CD4-positive, alpha-beta T cell (primary cell): Measurements from ENCODE around the gene PRKCA. TPM values are rescaled to one million over a fixed set of nuclear protein-coding genes. Genes with fewer than 3 reads are reported as not detected.

Source experiments
- ATAC-seq: fragments of 200-7000 bp; cut with Tn5 transposase; one replicate; pipeline ENCODE4 v1.10.0; 2022; ENCODE audit warnings: mild to moderate bottlenecking; ENCODE audit not compliant: poor library complexity
- CTCF ChIA-PET: fragments of 350-600 bp; sonication (Branson Sonifier 250); formaldehyde crosslinking; loops from one replicate; lab custom pipeline; 2021; ENCODE audit warnings: antibody characterized with exemption, inconsistent platforms; lab: Charles Lee
- POLR2A ChIA-PET: fragments of 350-600 bp; sonication (Branson Sonifier 250); formaldehyde crosslinking; loops from one replicate; lab custom pipeline; 2021; ENCODE audit warnings: antibody characterized with exemption, inconsistent platforms; lab: Charles Lee
- DNase-seq, 14 experiments: peaks; one replicate each; pipeline ENCODE4 v3.0.0-alpha.2; 2013 to 2020; ENCODE audit warnings: mixed read lengths in 2 of 14
- H3K27ac ChIP-seq, 2 donors: one replicate each; pipeline versions ENCODE4 v1.5.1 to v1.7.0; 2013; ENCODE audit warnings: low read length in 2 of 2, low read depth in 1 of 2, mild to moderate bottlenecking in 1 of 2
- H3K27me3 ChIP-seq, 2 experiments: 1 replicate in 1 of 2; 2 replicates in 1 of 2; pipeline versions ENCODE4 v1.6.1 to v1.7.0; 2013; ENCODE audit warnings: low read length in 2 of 2, control low read depth in 1 of 2, mild to moderate bottlenecking in 1 of 2, moderate library complexity in 1 of 2; ENCODE audit not compliant: insufficient read depth in 2 of 2, control insufficient read depth in 1 of 2
- H3K36me3 ChIP-seq: one replicate; pipeline ENCODE4 v1.6.1; 2013; ENCODE audit warnings: low read length, control low read depth; ENCODE audit not compliant: insufficient read depth
- H3K4me1 ChIP-seq: one replicate; pipeline ENCODE4 v1.6.1; 2013; ENCODE audit warnings: low read length, control low read depth; ENCODE audit not compliant: insufficient read depth
- H3K4me3 ChIP-seq: one replicate; pipeline ENCODE4 v1.5.1; 2013; ENCODE audit warnings: mild to moderate bottlenecking, low read length, moderate library complexity
- H3K9me3 ChIP-seq, 2 experiments: 1 replicate in 1 of 2; 2 replicates in 1 of 2; pipeline versions ENCODE4 v1.6.1 to v1.7.0; 2013; ENCODE audit warnings: low read length in 2 of 2, mild to moderate bottlenecking in 2 of 2, control low read depth in 1 of 2, moderate library complexity in 1 of 2; ENCODE audit not compliant: control insufficient read depth in 1 of 2, insufficient read depth in 1 of 2
- H3K27ac Mint-ChIP-seq: one replicate; pipeline ENCODE4 v1.8.0; 2020; ENCODE audit warnings: mixed read lengths
- H3K27me3 Mint-ChIP-seq: one replicate; pipeline ENCODE4 v1.8.0; 2021; ENCODE audit warnings: mixed read lengths
- H3K36me3 Mint-ChIP-seq: one replicate; pipeline ENCODE4 v1.8.0; 2021; ENCODE audit warnings: low read depth, mixed read lengths
- H3K4me1 Mint-ChIP-seq: one replicate; pipeline ENCODE4 v1.8.0; 2021; ENCODE audit warnings: low read depth, mixed read lengths
- H3K4me3 Mint-ChIP-seq: one replicate; pipeline ENCODE4 v1.8.0; 2020; ENCODE audit warnings: mild to moderate bottlenecking, mixed read lengths
- H3K9me3 Mint-ChIP-seq: one replicate; pipeline ENCODE4 v1.8.0; 2020; ENCODE audit warnings: mixed read lengths
- CTCF ChIP-seq: fragments of 200-600 bp; IDR thresholded peaks from one replicate; pipeline ENCODE4 v1.8.0; 2022; ENCODE audit warnings: antibody characterized with exemption, mild to moderate bottlenecking
- intact Hi-C, 2 experiments: fragments of 100-400 bp; cut with DNase I in 1 of 2; cut with micrococcal nuclease in 1 of 2; formaldehyde crosslinking; loops; one replicate each; pipeline versions ENCODE4 v1.15.1 to v1.9.0; 2023 to 2025; cut with DNase I, micrococcal nuclease
- total RNA-seq, 174 experiments: library from RNA in 2 of 174; stranded (reverse) in 2 of 174; gene quantifications; one replicate each; pipeline ENCODE4 v1.2.3 and lab custom pipeline; 2021 to 2026

PRKCA gene
- total RNA-seq, 2 experiments from 2014 or later, result 84.8 to 88.6 TPM

- no peak overlapping the region for H3K4me3 Mint-ChIP-seq
- peaks cover 55% of the 10 kb centered on the region for H3K36me3 ChIP-seq
- no peaks in the 10 kb centered on the region for H3K9me3 Mint-ChIP-seq
- peaks cover 6% of the 10 kb centered on the region for H3K4me1 Mint-ChIP-seq
- ChIA-PET POLR2A (no interaction called here), CTCF (no interaction called here)
- H3K36me3 Mint-ChIP-seq, result peaks cover 85% of the 10 kb centered on the region
- ATAC-seq (no peak), DNase-seq (no peak)
- H3K27ac ChIP-seq, result no peak overlapping the region
- H3K27ac Mint-ChIP-seq, result no peak overlapping the region
- TF ChIP-seq CTCF, result no peak
- no peak overlapping the region for H3K4me3 ChIP-seq
- no peaks in the 10 kb centered on the region for H3K27me3 ChIP-seq
- intact Hi-C loops, result no loop called here
- H3K9me3 ChIP-seq, result no peaks in the 10 kb centered on the region
- H3K27me3 Mint-ChIP-seq, result no peaks in the 10 kb centered on the region
- H3K4me1 ChIP-seq, result peaks cover 5% of the 10 kb centered on the region
These were observed 385.3 kb downstream of the PRKCA start for GRCh38 chr17:66687570-66688284.

- Mint-ChIP-seq H3K9me3 (no peaks in the 10 kb centered on the region), H3K27ac (no peak overlapping the region), H3K4me1 (peaks cover 6% of the 10 kb centered on the region), H3K27me3 (no peaks in the 10 kb centered on the region), H3K36me3 (peaks cover 94% of the 10 kb centered on the region), H3K4me3 (no peak overlapping the region)
- no peaks in the 10 kb centered on the region for H3K9me3 ChIP-seq
- no peak for TF ChIP-seq CTCF
- no peaks in the 10 kb centered on the region for H3K27me3 ChIP-seq
- no peak overlapping the region for H3K4me3 ChIP-seq
- peaks cover 5% of the 10 kb centered on the region for H3K4me1 ChIP-seq
- peaks cover 59% of the 10 kb centered on the region for H3K36me3 ChIP-seq
- ATAC-seq (no peak), DNase-seq (no peak)
- POLR2A ChIA-PET, result no interaction called here
- intact Hi-C loops, result no loop called here
- CTCF ChIA-PET, result no interaction called here
- H3K27ac ChIP-seq, result no peak overlapping the region
These were observed 386.8 kb downstream of the PRKCA start for GRCh38 chr17:66689221-66689620.

- intact Hi-C loops, result no loop called here
- Mint-ChIP-seq H3K27ac (no peak overlapping the region), H3K4me3 (no peak overlapping the region), H3K36me3 (peaks cover 95% of the 10 kb centered on the region), H3K9me3 (no peaks in the 10 kb centered on the region), H3K27me3 (no peaks in the 10 kb centered on the region), H3K4me1 (peaks cover 6% of the 10 kb centered on the region)
- H3K27me3 ChIP-seq, result no peaks in the 10 kb centered on the region
- no peaks in the 10 kb centered on the region for H3K9me3 ChIP-seq
- no peak overlapping the region for H3K27ac ChIP-seq
- ChIA-PET POLR2A (no interaction called here), CTCF (no interaction called here)
- peaks cover 65% of the 10 kb centered on the region for H3K36me3 ChIP-seq
- no peak for TF ChIP-seq CTCF
- DNase-seq, result no peak
- ATAC-seq, result no peak
- peaks cover 5% of the 10 kb centered on the region for H3K4me1 ChIP-seq
- no peak overlapping the region for H3K4me3 ChIP-seq
These were observed 387.8 kb downstream of the PRKCA start for GRCh38 chr17:66690166-66690565.
